ENCODE data around the gene ELOVL2. TPM values are rescaled to one million over a fixed set of nuclear protein-coding genes. Genes with fewer than 3 reads are reported as not detected.
"Not testable (repeated sequence)": the region's sequence is repeated elsewhere in the genome, so short reads cannot be mapped to it uniquely, and the experiment has no call there.

Gene ELOVL2
- total RNA-seq, 3 donors from 2014 or later: 0.12 to 0.63 TPM; not detected in 1

DNA sequence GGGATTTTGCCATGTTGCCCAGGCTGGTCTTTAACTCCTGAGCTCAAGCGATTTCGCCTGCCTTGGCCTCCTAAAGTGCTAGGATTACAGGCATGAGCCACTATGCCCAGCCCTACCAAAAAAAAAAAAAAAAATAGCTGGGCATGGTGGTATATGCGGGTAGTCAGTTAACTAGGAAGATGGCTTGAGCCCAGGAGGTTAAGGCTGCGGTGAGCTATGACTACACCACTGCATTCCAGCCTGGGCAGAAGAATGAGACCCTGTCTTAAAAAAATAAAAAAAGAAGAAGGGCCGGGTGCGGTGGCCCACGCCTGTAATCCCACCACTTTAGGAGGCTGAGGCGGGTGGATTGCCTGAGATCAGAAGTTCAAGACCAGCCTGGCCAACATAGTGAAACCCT is 50.2 kb downstream of the ELOVL2 start:
- Histone ChIP-seq H3K9me3 (no peaks in the 10 kb centered on the region), H3K4me1 (ENCODE audit: low read depth) (no peaks in the 10 kb centered on the region), H3K4me3 (no peak overlapping the region), H3K36me3 (ENCODE audit: low read depth) (no peaks in the 10 kb centered on the region)
- TF ChIP-seq, protein P1, sequence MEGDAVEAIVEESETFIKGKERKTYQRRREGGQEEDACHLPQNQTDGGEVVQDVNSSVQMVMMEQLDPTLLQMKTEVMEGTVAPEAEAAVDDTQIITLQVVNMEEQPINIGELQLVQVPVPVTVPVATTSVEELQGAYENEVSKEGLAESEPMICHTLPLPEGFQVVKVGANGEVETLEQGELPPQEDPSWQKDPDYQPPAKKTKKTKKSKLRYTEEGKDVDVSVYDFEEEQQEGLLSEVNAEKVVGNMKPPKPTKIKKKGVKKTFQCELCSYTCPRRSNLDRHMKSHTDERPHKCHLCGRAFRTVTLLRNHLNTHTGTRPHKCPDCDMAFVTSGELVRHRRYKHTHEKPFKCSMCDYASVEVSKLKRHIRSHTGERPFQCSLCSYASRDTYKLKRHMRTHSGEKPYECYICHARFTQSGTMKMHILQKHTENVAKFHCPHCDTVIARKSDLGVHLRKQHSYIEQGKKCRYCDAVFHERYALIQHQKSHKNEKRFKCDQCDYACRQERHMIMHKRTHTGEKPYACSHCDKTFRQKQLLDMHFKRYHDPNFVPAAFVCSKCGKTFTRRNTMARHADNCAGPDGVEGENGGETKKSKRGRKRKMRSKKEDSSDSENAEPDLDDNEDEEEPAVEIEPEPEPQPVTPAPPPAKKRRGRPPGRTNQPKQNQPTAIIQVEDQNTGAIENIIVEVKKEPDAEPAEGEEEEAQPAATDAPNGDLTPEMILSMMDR (IDR thresholded peaks at IDR 0.05): no peak
- DNase-seq: no peak
- intact Hi-C loops (cut with DNase I, micrococcal nuclease): no loop called here
- ATAC-seq: no peak

DNA sequence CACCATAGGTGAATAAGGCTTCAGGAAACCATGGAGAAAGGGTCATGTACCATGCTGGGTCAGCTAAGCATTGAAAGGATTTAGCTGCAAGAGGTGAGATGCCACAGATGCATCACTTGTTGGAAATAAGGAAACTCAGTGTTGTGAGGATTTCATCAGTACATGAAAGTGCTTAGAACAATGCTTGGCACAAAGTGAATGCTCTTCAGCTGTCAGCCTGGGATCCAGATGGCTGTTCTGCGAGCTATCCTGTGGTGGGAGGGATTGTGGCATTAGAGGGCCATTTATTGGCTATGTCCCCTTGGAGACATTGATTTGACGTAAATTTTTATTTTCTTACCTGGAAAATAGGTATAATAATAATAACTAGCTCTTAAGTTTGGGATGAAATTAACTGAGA is 53.0 kb downstream of the ELOVL2 start:
- Histone ChIP-seq H3K4me3 (no peak overlapping the region), H3K36me3 (ENCODE audit: low read depth) (no peaks in the 10 kb centered on the region), H3K9me3 (no peaks in the 10 kb centered on the region), H3K4me1 (ENCODE audit: low read depth) (no peaks in the 10 kb centered on the region)
- DNase-seq: no peak
- ATAC-seq: no peak
- intact Hi-C loops (cut with DNase I, micrococcal nuclease): no loop called here
- TF ChIP-seq, protein P1 (IDR thresholded peaks at IDR 0.05): no peak

DNA sequence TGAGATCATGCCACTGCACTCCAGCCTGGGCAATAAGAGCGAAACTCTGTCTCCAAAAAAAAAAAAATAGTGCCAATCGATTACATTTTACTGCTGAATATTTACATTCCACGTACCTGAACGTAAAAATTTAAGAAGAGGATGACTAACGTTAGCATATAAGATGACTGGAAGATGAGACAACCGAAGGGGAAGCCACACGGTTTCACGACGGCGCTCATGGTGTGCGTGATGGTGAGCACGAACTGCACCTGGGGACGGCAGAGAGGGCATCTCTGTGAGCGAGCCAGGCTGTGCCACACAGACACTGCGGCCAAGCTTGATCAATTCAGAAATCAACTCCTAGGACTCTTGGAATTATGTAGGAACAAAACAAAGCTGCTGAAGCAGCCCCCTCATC is 54.5 kb downstream of the ELOVL2 start:
- DNase-seq: no peak
- Histone ChIP-seq H3K4me1 (ENCODE audit: low read depth) (no peaks in the 10 kb centered on the region), H3K9me3 (no peaks in the 10 kb centered on the region), H3K36me3 (ENCODE audit: low read depth) (no peaks in the 10 kb centered on the region), H3K4me3 (no peak overlapping the region)
- TF ChIP-seq, protein P1 (IDR thresholded peaks at IDR 0.05): no peak
- intact Hi-C loops (cut with DNase I, micrococcal nuclease): no loop called here
- ATAC-seq: no peak

DNA sequence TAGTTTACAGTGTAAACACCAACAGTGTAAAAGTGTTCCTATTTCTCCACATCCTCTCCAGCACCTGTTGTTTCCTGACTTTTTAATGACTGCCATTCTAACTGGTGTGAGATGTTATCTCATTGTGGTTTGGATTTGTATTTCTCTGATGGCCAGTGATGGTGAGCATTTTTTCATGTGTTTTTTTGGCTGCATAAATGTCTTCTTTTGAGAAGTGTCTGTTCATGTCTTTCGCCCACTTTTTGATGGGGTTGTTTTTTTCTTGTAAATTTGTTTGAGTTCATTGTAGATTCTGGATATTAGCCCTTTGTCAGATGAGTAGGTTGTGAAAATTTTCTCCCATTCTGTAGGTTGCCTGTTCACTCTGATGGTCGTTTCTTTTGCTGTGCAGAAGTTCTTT is 59.1 kb downstream of the ELOVL2 start:
- H3K4me3 ChIP-seq; H3K9me3 ChIP-seq; intact Hi-C loops (cut with DNase I, micrococcal nuclease); H3K36me3 ChIP-seq (ENCODE audit: low read depth); H3K4me1 ChIP-seq (ENCODE audit: low read depth); DNase-seq; ATAC-seq: not testable (repeated sequence)

DNA sequence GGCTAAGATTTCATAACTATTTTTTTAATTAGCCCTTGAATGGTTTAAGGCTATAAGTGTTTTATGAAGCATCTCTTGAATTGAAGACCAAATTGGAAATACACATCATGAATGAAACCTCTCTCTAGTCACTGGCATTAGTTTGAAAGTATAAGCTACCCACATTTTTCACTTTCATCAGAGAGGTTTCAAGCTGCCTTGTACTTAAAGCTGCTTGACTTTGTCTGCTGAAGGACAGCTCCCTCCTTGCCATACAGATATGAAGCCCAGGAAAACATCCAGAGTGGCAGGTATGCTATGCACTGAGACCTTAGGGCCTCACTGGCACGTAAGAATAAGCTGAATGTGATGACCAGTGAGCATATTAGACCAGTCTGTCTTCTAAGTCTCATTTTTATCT is 62.7 kb downstream of the ELOVL2 start:
- ATAC-seq: no peak
- Histone ChIP-seq H3K4me1 (ENCODE audit: low read depth) (no peaks in the 10 kb centered on the region), H3K9me3 (no peaks in the 10 kb centered on the region), H3K4me3 (no peak overlapping the region), H3K36me3 (ENCODE audit: low read depth) (no peaks in the 10 kb centered on the region)
- intact Hi-C loops (cut with DNase I, micrococcal nuclease): no loop called here
- TF ChIP-seq, protein P1 (IDR thresholded peaks at IDR 0.05): no peak
- no peak for DNase-seq

DNA sequence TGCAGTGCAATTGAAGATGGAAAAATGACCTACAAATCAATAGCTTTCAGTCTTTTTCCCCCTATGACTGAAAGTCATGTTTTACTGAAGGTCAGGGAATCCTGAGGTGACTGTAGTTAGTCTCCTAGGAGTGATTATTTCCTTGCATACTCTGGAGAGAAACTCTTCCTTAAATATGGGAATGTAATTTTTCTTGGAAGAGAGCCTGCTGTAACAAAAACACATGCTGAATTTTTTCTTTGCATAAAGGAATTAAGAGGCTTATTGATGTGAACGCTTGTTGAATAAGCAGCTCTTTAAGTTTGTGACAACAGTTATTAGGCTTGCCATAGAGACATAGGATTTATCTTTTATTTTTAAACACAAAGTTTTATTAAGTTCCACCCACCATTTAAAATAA is 64.5 kb downstream of the ELOVL2 start:
- TF ChIP-seq, protein P1 (IDR thresholded peaks at IDR 0.05): no peak
- ATAC-seq: no peak

More for the DNA sequence above, 64.5 kb downstream of the ELOVL2 start:
- intact Hi-C loops (cut with DNase I, micrococcal nuclease): no loop called here
- H3K9me3 ChIP-seq: no peaks in the 10 kb centered on the region
- DNase-seq: no peak
- no peak overlapping the region for H3K4me3 ChIP-seq
- no peaks in the 10 kb centered on the region for H3K4me1 ChIP-seq (ENCODE audit: low read depth)
- H3K36me3 ChIP-seq (ENCODE audit: low read depth): no peaks in the 10 kb centered on the region
